ENCODE data around the gene EDN1.

The EDN1 gene

GRCh38 chr6:12289933-12290820, at the start of gene EDN1:
Gene EDN1 (plus strand): TSS chr6:12290361. CDS start chr6:12290630, 269 bp downstream.
- peak; percentile 89 for DNase-seq (ENCODE audit: low read depth)

- DNase-seq (ENCODE audit: low read depth): no peak
Measured at GRCh38 chr6:12241493-12242175, 48.5 kb upstream of the EDN1 start.

- DNase-seq (ENCODE audit: low read depth): no peak
Measured at GRCh38 chr6:12243169-12243568, 47.0 kb upstream of the EDN1 start.

- DNase-seq (ENCODE audit: low read depth): no peak
Measured at GRCh38 chr6:12245360-12245759, 44.8 kb upstream of the EDN1 start.

GRCh38 chr6:12245763-12246718, 44.1 kb upstream of the EDN1 start:
- DNase-seq (ENCODE audit: low read depth): no peak

- no peak for DNase-seq (ENCODE audit: low read depth)
Measured at GRCh38 chr6:12246900-12247299, 43.3 kb upstream of the EDN1 start.

- no peak for DNase-seq (ENCODE audit: low read depth)
Measured at GRCh38 chr6:12249541-12250382, 40.4 kb upstream of the EDN1 start.

- DNase-seq (ENCODE audit: low read depth): no peak
Measured at GRCh38 chr6:12250383-12250770, 39.8 kb upstream of the EDN1 start.

GRCh38 chr6:12254210-12254609, 36.0 kb upstream of the EDN1 start:
- DNase-seq (ENCODE audit: low read depth): no peak

GRCh38 chr6:12258191-12258590, 32.0 kb upstream of the EDN1 start:
- no peak for DNase-seq (ENCODE audit: low read depth)

GRCh38 chr6:12258591-12259075, 31.5 kb upstream of the EDN1 start:
- DNase-seq (ENCODE audit: low read depth): no peak

GRCh38 chr6:12260458-12261093, 29.6 kb upstream of the EDN1 start:
- DNase-seq (ENCODE audit: low read depth): no peak

- DNase-seq (ENCODE audit: low read depth): no peak
Measured at GRCh38 chr6:12261502-12261901, 28.7 kb upstream of the EDN1 start.

- DNase-seq (ENCODE audit: low read depth): no peak
Measured at GRCh38 chr6:12262236-12263061, 27.7 kb upstream of the EDN1 start.

GRCh38 chr6:12263403-12263802, 26.8 kb upstream of the EDN1 start:
- DNase-seq (ENCODE audit: low read depth): no peak

GRCh38 chr6:12264671-12265070, 25.5 kb upstream of the EDN1 start:
- DNase-seq (ENCODE audit: low read depth): no peak

GRCh38 chr6:12265296-12265695, 24.9 kb upstream of the EDN1 start:
- DNase-seq (ENCODE audit: low read depth): no peak

GRCh38 chr6:12265791-12266190, 24.4 kb upstream of the EDN1 start:
- peak; percentile 58 for DNase-seq (ENCODE audit: low read depth)

- no peak for DNase-seq (ENCODE audit: low read depth)
Measured at GRCh38 chr6:12266571-12266970, 23.6 kb upstream of the EDN1 start.

- DNase-seq (ENCODE audit: low read depth): no peak
Measured at GRCh38 chr6:12269110-12269509, 21.1 kb upstream of the EDN1 start.
